HT1080 (cell line): Measurements from ENCODE around the gene LMCD1. TPM values are rescaled to one million over a fixed set of nuclear protein-coding genes. Genes with fewer than 3 reads are reported as not detected.

ENCODE experiments used
- DNase-seq: peaks from one replicate; pipeline ENCODE4 v3.0.0-alpha.2; 2015; ENCODE audit warnings: low read depth
- total RNA-seq: library from RNA; depleted of rRNA; stranded (reverse); fragments of >200 nt; shearing (Covaris generic); gene quantifications from 2 replicates; pipeline ENCODE4 v1.2.3, GENCODE V29; 2014; rRNA removed

Gene LMCD1
- total RNA-seq, 1 experiment from 2014 or later = 6.8 TPM

- no peak for DNase-seq
Observed at GRCh38 chr3:8608791-8609467, 107.3 kb downstream of the LMCD1 start.

GRCh38 chr3:8610951-8611350 is 109.3 kb downstream of the LMCD1 start:
- DNase-seq = no peak

- DNase-seq = no peak
Observed at GRCh38 chr3:8617921-8618320, 116.3 kb downstream of the LMCD1 start.

- DNase-seq = no peak
Observed at GRCh38 chr3:8618950-8619349, 117.3 kb downstream of the LMCD1 start.

GRCh38 chr3:8619548-8619947 is 117.9 kb downstream of the LMCD1 start:
- no peak for DNase-seq

- DNase-seq = no peak
Observed at GRCh38 chr3:8621141-8621540, 119.5 kb downstream of the LMCD1 start.

- no peak for DNase-seq
Observed at GRCh38 chr3:8621872-8622271, 120.2 kb downstream of the LMCD1 start.

- peak; percentile 65 for DNase-seq
Observed at GRCh38 chr3:8622873-8623691, 121.5 kb downstream of the LMCD1 start.

GRCh38 chr3:8623741-8624140 is 122.1 kb downstream of the LMCD1 start:
- no peak for DNase-seq

Other genes starting within 250 kb of the LMCD1 start
- gene SSUH2, start 143.0 kb downstream of the LMCD1 start, total RNA-seq = 0.37 TPM in 1 of 2 replicates, not detected in the other
- not detected in 2 replicates for gene CAV3, start 232.0 kb downstream of the LMCD1 start, total RNA-seq